T1000 (cell line): Measurements from ENCODE around the gene RPL38.
A peak's percentile ranks its signal among the peaks of the same experiment; 100 is the strongest.

Experiments
- DNase-seq: peaks from one replicate; lab custom pipeline; 2025; ENCODE audit warnings: mixed read lengths; lab: John Stamatoyannopoulos, UW

RPL38 gene

GRCh38 chr17:74203439-74204240 is at the start of gene RPL38:
TSS of gene RPL38 (plus strand) at chr17:74203678. CDS start at chr17:74203956, 278 bp downstream.
- peak; percentile 92 for DNase-seq

GRCh38 chr17:74153821-74154430 is 49.6 kb upstream of the RPL38 start:
- DNase-seq = no peak

- no peak for DNase-seq
Observed at GRCh38 chr17:74156878-74157277, 46.6 kb upstream of the RPL38 start.

GRCh38 chr17:74157366-74157765 is 46.1 kb upstream of the RPL38 start:
- no peak for DNase-seq

GRCh38 chr17:74158761-74159160 is 44.7 kb upstream of the RPL38 start:
- no peak for DNase-seq

- DNase-seq = no peak
Observed at GRCh38 chr17:74159226-74159840, 44.1 kb upstream of the RPL38 start.

GRCh38 chr17:74160656-74161502 is 42.6 kb upstream of the RPL38 start:
- no peak for DNase-seq

- DNase-seq = no peak
Observed at GRCh38 chr17:74161503-74161875, 42.0 kb upstream of the RPL38 start.

GRCh38 chr17:74163271-74163821 is 40.1 kb upstream of the RPL38 start:
- DNase-seq = no peak

GRCh38 chr17:74163836-74164235 is 39.6 kb upstream of the RPL38 start:
- DNase-seq = no peak

- DNase-seq = no peak
Observed at GRCh38 chr17:74164446-74165045, 38.9 kb upstream of the RPL38 start.

GRCh38 chr17:74165797-74166365 is 37.6 kb upstream of the RPL38 start:
- no peak for DNase-seq

- no peak for DNase-seq
Observed at GRCh38 chr17:74170924-74171323, 32.6 kb upstream of the RPL38 start.

- no peak for DNase-seq
Observed at GRCh38 chr17:74172700-74173099, 30.8 kb upstream of the RPL38 start.

- DNase-seq = no peak
Observed at GRCh38 chr17:74176546-74177001, 26.9 kb upstream of the RPL38 start.

- no peak for DNase-seq
Observed at GRCh38 chr17:74177018-74177450, 26.4 kb upstream of the RPL38 start.

- no peak for DNase-seq
Observed at GRCh38 chr17:74179576-74179975, 23.9 kb upstream of the RPL38 start.

GRCh38 chr17:74180336-74180735 is 23.1 kb upstream of the RPL38 start:
- DNase-seq = no peak

GRCh38 chr17:74181341-74181740 is 22.1 kb upstream of the RPL38 start:
- DNase-seq = no peak

- no peak for DNase-seq
Observed at GRCh38 chr17:74182041-74182723, 21.3 kb upstream of the RPL38 start.
